ENCODE results near the gene PIP5K1B.

DNA sequence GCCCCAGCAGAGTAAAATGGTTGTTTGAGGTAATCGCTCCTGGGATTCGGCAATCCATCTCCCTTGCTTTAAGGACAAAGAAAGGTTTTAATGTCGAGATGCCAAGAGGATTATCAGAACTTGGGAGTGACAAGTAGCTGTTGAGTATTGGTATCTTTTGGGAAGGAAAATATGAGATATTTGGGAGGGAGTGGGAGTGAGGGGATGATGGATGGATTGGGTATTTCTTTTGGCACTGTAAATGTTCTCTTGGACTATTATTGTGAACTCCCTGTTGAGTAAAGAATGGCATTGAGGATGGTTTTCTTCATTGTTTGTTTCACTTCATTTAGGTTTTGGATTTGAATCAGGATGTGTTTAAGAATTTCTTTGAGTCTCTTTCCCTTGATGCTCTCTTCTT lies 86.1 kb downstream of the PIP5K1B start:
- TF ChIP-seq POLR2A (IDR thresholded peaks at IDR 0.05; ENCODE audit: low read depth, low read length), result no peak
- TF ChIP-seq TAF1 (IDR thresholded peaks at IDR 0.05; ENCODE audit: borderline replicate concordance, low read depth, low read length), result no peak
- no peak for TF ChIP-seq POLR2AphosphoS5 (IDR thresholded peaks at IDR 0.05; ENCODE audit: low read depth, low read length)
